ENCODE measurements around the gene EGFLAM. TPM values are rescaled to one million over a fixed set of nuclear protein-coding genes. Genes with fewer than 3 reads are reported as not detected.
A peak's percentile ranks its signal among the peaks of the same experiment; 100 is the strongest.

The EGFLAM gene
- total RNA-seq, 1 donor from 2014 or later = 4.3 TPM

- DNase-seq (ENCODE audit: low spot score) = no peak
Observed at GRCh38 chr5:38417658-38418017, 159.3 kb downstream of the EGFLAM start.

- DNase-seq (ENCODE audit: low spot score) = no peak
Observed at GRCh38 chr5:38420246-38420645, 161.9 kb downstream of the EGFLAM start.

GRCh38 chr5:38420691-38421390, 162.5 kb downstream of the EGFLAM start:
- peak; percentile 60 for DNase-seq (ENCODE audit: low spot score)

GRCh38 chr5:38422622-38423021, 164.3 kb downstream of the EGFLAM start:
- no peak for DNase-seq (ENCODE audit: low spot score)

- no peak for DNase-seq (ENCODE audit: low spot score)
Observed at GRCh38 chr5:38423276-38424147, 165.2 kb downstream of the EGFLAM start.

- no peak for DNase-seq (ENCODE audit: low spot score)
Observed at GRCh38 chr5:38424148-38425060, 166.0 kb downstream of the EGFLAM start.

- no peak for DNase-seq (ENCODE audit: low spot score)
Observed at GRCh38 chr5:38426490-38426889, 168.1 kb downstream of the EGFLAM start.

GRCh38 chr5:38426986-38427950, 168.9 kb downstream of the EGFLAM start:
- DNase-seq (ENCODE audit: low spot score) = no peak

GRCh38 chr5:38431242-38431853, 173.0 kb downstream of the EGFLAM start:
- DNase-seq (ENCODE audit: low spot score) = no peak

- peak; percentile 43 for DNase-seq (ENCODE audit: low spot score)
Observed at GRCh38 chr5:38433160-38433861, 175.0 kb downstream of the EGFLAM start.

- no peak for DNase-seq (ENCODE audit: low spot score)
Observed at GRCh38 chr5:38434966-38435705, 176.8 kb downstream of the EGFLAM start.

- DNase-seq (ENCODE audit: low spot score) = no peak
Observed at GRCh38 chr5:38438757-38439156, 180.4 kb downstream of the EGFLAM start.

GRCh38 chr5:38441453-38442246, 183.3 kb downstream of the EGFLAM start:
- peak; percentile 90 for DNase-seq (ENCODE audit: low spot score)

GRCh38 chr5:38442247-38442573, 183.9 kb downstream of the EGFLAM start:
- DNase-seq (ENCODE audit: low spot score) = no peak

- DNase-seq (ENCODE audit: low spot score) = no peak
Observed at GRCh38 chr5:38443390-38443789, 185.0 kb downstream of the EGFLAM start.

GRCh38 chr5:38445374-38446028, 187.1 kb downstream of the EGFLAM start:
- no peak for DNase-seq (ENCODE audit: low spot score)

GRCh38 chr5:38446029-38446522, 187.7 kb downstream of the EGFLAM start:
- no peak for DNase-seq (ENCODE audit: low spot score)

GRCh38 chr5:38447056-38447455, 188.7 kb downstream of the EGFLAM start:
- DNase-seq (ENCODE audit: low spot score) = no peak
